PC-9 (cell line): ENCODE data around the gene CEACAM8. TPM values are rescaled to one million over a fixed set of nuclear protein-coding genes. Genes with fewer than 3 reads are reported as not detected.
A peak's percentile ranks its signal among the peaks of the same experiment; 100 is the strongest.
"Not testable (repeated sequence)": the region's sequence is repeated elsewhere in the genome, so short reads cannot be mapped to it uniquely, and the experiment has no call there.

Experiments used
- BruUV-seq: library from RNA; stranded (reverse); fragments of 400-500 nt; replicated peaks from 2 replicates; lab custom pipeline; 2021; lab: Mats Ljungman, UMichigan
- CTCF ChIA-PET: fragments of 300-600 bp; sonication (Branson Sonifier 250); formaldehyde crosslinking; loops from one replicate; lab custom pipeline; 2022; ENCODE audit warnings: antibody characterized with exemption; lab: Charles Lee
- POLR2A ChIA-PET: fragments of 300-600 bp; sonication (Branson Sonifier 250); formaldehyde crosslinking; loops from one replicate; lab custom pipeline; 2022; ENCODE audit warnings: antibody characterized with exemption; ENCODE audit not compliant: unreplicated experiment; lab: Charles Lee
- DNase-seq, 2 experiments: peaks; one replicate each; pipeline versions ENCODE4 v3.0.0 to v3.0.0-alpha.2; 2015 to 2022; ENCODE audit warnings: mixed read lengths in 1 of 2
- H2AFZ ChIP-seq: fragments of 200-600 bp; sonication (generic); 2 replicates; pipeline ENCODE4 v1.8.1; 2017; ENCODE audit warnings: antibody characterized with exemption
- H3F3A ChIP-seq: fragments of 200-600 bp; sonication (generic); 2 replicates; pipeline ENCODE4 v1.8.1; 2017; ENCODE audit warnings: antibody characterized with exemption, mild to moderate bottlenecking, low read depth; ENCODE audit not compliant: insufficient read depth
- H3K27ac ChIP-seq: fragments of 200-600 bp; sonication (generic); 2 replicates; pipeline ENCODE4 v1.6.1; 2016; ENCODE audit warnings: mixed run types
- H3K27me3 ChIP-seq: fragments of 200-600 bp; sonication (generic); 2 replicates; pipeline ENCODE4 v1.6.1; 2016; ENCODE audit warnings: low read depth, mixed run types; ENCODE audit not compliant: insufficient read depth
- H3K36me3 ChIP-seq: fragments of 200-600 bp; sonication (generic); 2 replicates; pipeline ENCODE4 v1.6.1; 2016; ENCODE audit warnings: low read depth, mixed run types
- H3K4me1 ChIP-seq: fragments of 200-600 bp; sonication (generic); replicated peaks from 2 replicates; pipeline ENCODE4 v1.6.1; 2016; ENCODE audit warnings: mixed run types; ENCODE audit not compliant: insufficient read depth
- H3K4me2 ChIP-seq: fragments of 200-600 bp; sonication (generic); 2 replicates; pipeline ENCODE4 v1.6.1; 2017; ENCODE audit warnings: mixed run types
- H3K4me3 ChIP-seq: fragments of 200-600 bp; sonication (generic); 2 replicates; pipeline ENCODE4 v1.6.1; 2016; ENCODE audit warnings: mixed run types
- H3K79me2 ChIP-seq: fragments of 200-600 bp; sonication (generic); 2 replicates; pipeline ENCODE4 v1.6.1; 2017; ENCODE audit warnings: low read depth, mixed run types
- H3K9me2 ChIP-seq: fragments of 200-600 bp; sonication (generic); 2 replicates; pipeline ENCODE4 v1.8.1; 2017; ENCODE audit warnings: mild to moderate bottlenecking; ENCODE audit not compliant: insufficient read depth
- H3K9me3 ChIP-seq: fragments of 200-600 bp; sonication (generic); 2 replicates; pipeline ENCODE4 v1.8.1; 2016; ENCODE audit warnings: low read depth; ENCODE audit not compliant: insufficient read depth
- H4K20me1 ChIP-seq: fragments of 200-600 bp; sonication (generic); 2 replicates; pipeline ENCODE4 v1.8.1; 2017; ENCODE audit not compliant: insufficient read depth
- CTCF ChIP-seq: fragments of 200-600 bp; sonication (generic); conservative IDR thresholded peaks from 2 replicates; pipeline ENCODE4 v1.6.1; 2017; ENCODE audit warnings: mixed run types, antibody characterized with exemption, mild to moderate bottlenecking, moderate library complexity
- EZH2 ChIP-seq: fragments of 200-600 bp; sonication (generic); IDR thresholded peaks from 2 replicates; pipeline ENCODE4 v1.8.0; 2017; ENCODE audit warnings: antibody characterized with exemption, low read depth
- intact Hi-C: fragments of 100-400 bp; cut with micrococcal nuclease; formaldehyde crosslinking; loops from one replicate; pipeline ENCODE4 v1.10.0; 2022; ENCODE audit not compliant: unreplicated experiment
- total RNA-seq: library from RNA; stranded (reverse); gene quantifications from 2 replicates; pipeline ENCODE4 v1.2.3, GENCODE V29; 2021

The CEACAM8 gene
- total RNA-seq, 1 experiment from 2014 or later: not detected

- intact Hi-C loops: no loop called here
Observed at GRCh38 chr19:42553292-42554045, 41.3 kb downstream of the CEACAM8 start.

GRCh38 chr19:42552086-42553065 lies 42.3 kb downstream of the CEACAM8 start:
- no peaks in the 10 kb centered on the region for H3K27me3 ChIP-seq
- TF ChIP-seq CTCF: no peak
- no peak for TF ChIP-seq EZH2
- no peak overlapping the region for H3K4me3 ChIP-seq
- no peaks in the 10 kb centered on the region for H3K9me3 ChIP-seq
- H3F3A ChIP-seq: no peaks in the 10 kb centered on the region
- ChIA-PET CTCF (interaction anchor here (0.6 kb wide), 1 partner anchor 214 kb away, joined by 3 read pairs; no protein-coding TSS in a partner anchor), POLR2A (no interaction called here)
- DNase-seq: no peak
- no peaks in the 10 kb centered on the region for H3K36me3 ChIP-seq
- no TSS peak for BruUV-seq
- H3K79me2 ChIP-seq: no peaks in the 10 kb centered on the region
- no peak overlapping the region for H3K4me2 ChIP-seq
- H4K20me1 ChIP-seq: no peaks in the 10 kb centered on the region
- H3K4me1 ChIP-seq: no peaks in the 10 kb centered on the region
- H3K9me2 ChIP-seq: no peaks in the 10 kb centered on the region
- H3K27ac ChIP-seq: no peak overlapping the region
- H2AFZ ChIP-seq: no peak overlapping the region
- intact Hi-C loops: no loop called here

More at GRCh38 chr19:42553292-42554045, 41.3 kb downstream of the CEACAM8 start:
- DNase-seq: peak in 1 of 2 experiments; percentile 50
- no peaks in the 10 kb centered on the region for H3K36me3 ChIP-seq
- CTCF ChIA-PET: interaction anchor here (0.6 kb wide), 1 partner anchor 213 kb away, joined by 3 read pairs; no protein-coding TSS in a partner anchor
- H3K27ac ChIP-seq: no peak overlapping the region
- TF ChIP-seq CTCF (no peak), EZH2 (no peak)
- BruUV-seq: no TSS peak
- no peaks in the 10 kb centered on the region for H3K4me1 ChIP-seq
- no peak overlapping the region for H3K4me3 ChIP-seq
- no peaks in the 10 kb centered on the region for H3K27me3 ChIP-seq
- no peak overlapping the region for H3K4me2 ChIP-seq
- H3F3A ChIP-seq: no peaks in the 10 kb centered on the region
- no peaks in the 10 kb centered on the region for H3K9me2 ChIP-seq
- POLR2A ChIA-PET: no interaction called here
- H3K79me2 ChIP-seq: no peaks in the 10 kb centered on the region
- no peak overlapping the region for H2AFZ ChIP-seq
- no peaks in the 10 kb centered on the region for H3K9me3 ChIP-seq
- no peaks in the 10 kb centered on the region for H4K20me1 ChIP-seq

- H3K4me2 ChIP-seq, H3K36me3 ChIP-seq, H3K27ac ChIP-seq, H3K9me3 ChIP-seq, H3K4me1 ChIP-seq, DNase-seq, H3K4me3 ChIP-seq, intact Hi-C loops, H2AFZ ChIP-seq, H3K9me2 ChIP-seq, POLR2A ChIA-PET, BruUV-seq, H3K27me3 ChIP-seq, CTCF ChIA-PET, H3F3A ChIP-seq, H4K20me1 ChIP-seq, H3K79me2 ChIP-seq: not testable (repeated sequence)
Observed at GRCh38 chr19:42550521-42550920, 44.2 kb downstream of the CEACAM8 start.

- POLR2A ChIA-PET, H3F3A ChIP-seq, DNase-seq, H3K4me3 ChIP-seq, H3K79me2 ChIP-seq, BruUV-seq, H3K9me3 ChIP-seq, H3K27me3 ChIP-seq, CTCF ChIA-PET, H4K20me1 ChIP-seq, H3K36me3 ChIP-seq, H3K4me2 ChIP-seq, H2AFZ ChIP-seq, H3K4me1 ChIP-seq, H3K27ac ChIP-seq, H3K9me2 ChIP-seq, intact Hi-C loops: not testable (repeated sequence)
Observed at GRCh38 chr19:42549067-42549466, 45.7 kb downstream of the CEACAM8 start.
